Measurements from ENCODE around the gene MTRF1L.

The MTRF1L gene, protein sequence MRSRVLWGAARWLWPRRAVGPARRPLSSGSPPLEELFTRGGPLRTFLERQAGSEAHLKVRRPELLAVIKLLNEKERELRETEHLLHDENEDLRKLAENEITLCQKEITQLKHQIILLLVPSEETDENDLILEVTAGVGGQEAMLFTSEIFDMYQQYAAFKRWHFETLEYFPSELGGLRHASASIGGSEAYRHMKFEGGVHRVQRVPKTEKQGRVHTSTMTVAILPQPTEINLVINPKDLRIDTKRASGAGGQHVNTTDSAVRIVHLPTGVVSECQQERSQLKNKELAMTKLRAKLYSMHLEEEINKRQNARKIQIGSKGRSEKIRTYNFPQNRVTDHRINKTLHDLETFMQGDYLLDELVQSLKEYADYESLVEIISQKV

GRCh38 chr6:153002613-153003365 lies at the start of gene MTRF1L:
TSS of gene MTRF1L (minus strand) at chr6:153002709. CDS start at chr6:153002685, 24 bp downstream.
- DNase-seq (ENCODE audit: low spot score), result peak; percentile 87

GRCh38 chr6:153051801-153052200 lies 49.3 kb upstream of the MTRF1L start:
- no peak for DNase-seq (ENCODE audit: low spot score)

GRCh38 chr6:153048631-153049030 lies 46.1 kb upstream of the MTRF1L start:
- no peak for DNase-seq (ENCODE audit: low spot score)

DNA sequence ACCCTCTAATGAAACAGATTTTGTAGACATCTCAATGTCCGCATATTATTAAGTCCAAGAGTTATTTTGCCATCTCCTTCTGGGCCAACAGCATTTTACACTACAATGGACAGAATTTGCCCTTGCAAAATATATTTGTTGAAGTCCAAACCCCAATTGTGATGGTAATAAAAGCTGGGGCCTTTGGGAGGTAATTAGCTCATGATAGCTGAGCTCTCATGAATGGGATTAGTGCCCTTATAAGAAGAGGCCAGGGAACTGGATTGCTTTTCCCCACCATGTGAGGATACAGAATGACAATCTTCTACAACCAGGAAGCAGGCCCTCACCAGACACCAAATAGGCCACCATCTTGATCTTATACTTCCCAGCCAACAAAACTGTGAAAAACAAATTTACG lies 44.9 kb upstream of the MTRF1L start:
- DNase-seq (ENCODE audit: low spot score), result no peak

DNA sequence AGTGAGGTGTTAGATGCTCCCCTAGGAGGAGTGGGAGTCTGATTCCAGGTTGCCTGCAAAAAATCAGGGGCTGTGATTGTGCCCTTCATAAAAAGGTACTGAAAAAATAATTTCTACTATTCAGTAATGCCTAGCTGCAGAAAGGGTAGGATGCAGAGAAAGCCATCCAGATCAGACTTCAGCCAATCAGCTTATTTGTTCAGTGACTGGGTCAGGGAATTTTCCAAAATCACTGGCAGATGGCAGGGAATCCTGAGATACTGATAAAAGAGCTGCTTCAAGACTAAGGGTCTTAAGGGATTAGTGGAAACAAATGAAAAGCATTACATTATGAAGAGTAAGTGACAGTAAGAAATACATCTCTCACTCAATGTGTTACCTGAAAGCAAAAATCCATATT lies 42.8 kb upstream of the MTRF1L start:
- DNase-seq (ENCODE audit: low spot score), result no peak

DNA sequence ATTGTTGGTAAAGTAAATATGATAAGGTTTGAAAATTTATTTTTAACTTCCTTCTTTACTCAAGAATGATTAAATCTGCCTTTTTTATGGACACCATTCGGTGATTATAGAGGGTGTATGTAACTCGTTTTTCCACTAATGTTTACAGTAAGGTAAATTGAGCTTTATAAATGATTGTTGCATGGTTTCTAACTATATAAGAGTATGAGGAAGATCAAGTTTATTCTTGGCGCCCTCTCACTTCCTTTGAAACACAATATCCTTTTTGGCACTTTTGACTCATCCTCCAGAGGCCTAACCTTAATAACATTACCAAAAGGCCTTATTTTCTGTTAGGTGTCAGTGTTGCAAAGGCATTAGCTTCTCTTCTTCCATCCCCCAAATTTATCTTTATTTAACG lies 41.8 kb upstream of the MTRF1L start:
- no peak for DNase-seq (ENCODE audit: low spot score)

DNA sequence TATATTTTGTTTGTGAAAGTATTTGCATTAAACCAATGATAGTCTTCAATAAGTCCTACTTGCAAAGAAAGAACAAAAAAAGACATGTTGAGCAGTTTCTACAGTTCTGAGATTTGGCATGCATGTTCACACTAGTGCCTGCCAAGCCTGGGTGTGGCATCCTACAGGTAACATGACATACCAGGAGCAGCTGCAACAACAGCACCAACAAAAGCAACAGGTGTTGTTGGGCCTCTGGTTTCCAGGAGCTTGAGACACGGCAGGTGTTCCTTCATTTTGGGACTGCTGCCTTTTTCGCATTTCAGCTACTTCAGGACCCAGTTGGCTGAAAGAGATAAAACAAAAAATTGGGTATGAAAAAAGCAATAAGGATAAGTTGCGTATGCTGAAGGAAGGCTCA lies 41.2 kb upstream of the MTRF1L start:
- DNase-seq (ENCODE audit: low spot score), result no peak

- DNase-seq (ENCODE audit: low spot score), result no peak
Observed at GRCh38 chr6:153038378-153039057, 36.0 kb upstream of the MTRF1L start.

- DNase-seq (ENCODE audit: low spot score), result no peak
Observed at GRCh38 chr6:153034139-153034538, 31.6 kb upstream of the MTRF1L start.

- DNase-seq (ENCODE audit: low spot score), result no peak
Observed at GRCh38 chr6:153032255-153032882, 29.9 kb upstream of the MTRF1L start.

GRCh38 chr6:153031335-153031955 lies 28.9 kb upstream of the MTRF1L start:
- DNase-seq (ENCODE audit: low spot score), result no peak

DNA sequence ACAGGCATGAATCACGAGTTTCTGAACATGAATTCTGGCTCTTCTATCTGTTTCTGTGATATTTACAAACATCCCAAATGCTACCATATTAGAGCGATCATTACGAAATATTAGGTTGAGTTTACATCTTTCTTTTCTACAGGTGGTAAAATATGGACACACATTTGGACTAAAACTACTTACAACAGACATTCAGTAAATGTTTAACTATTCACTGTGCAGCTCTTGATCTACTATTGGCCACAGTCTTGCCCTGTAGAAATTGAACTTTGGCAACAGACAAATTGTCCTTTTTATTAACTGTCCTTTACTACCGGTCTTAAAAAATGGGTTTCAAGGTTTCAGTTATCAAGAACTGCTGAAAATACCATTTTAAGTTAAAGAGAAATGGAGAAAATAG lies 26.5 kb upstream of the MTRF1L start:
- no peak for DNase-seq (ENCODE audit: low spot score)

DNA sequence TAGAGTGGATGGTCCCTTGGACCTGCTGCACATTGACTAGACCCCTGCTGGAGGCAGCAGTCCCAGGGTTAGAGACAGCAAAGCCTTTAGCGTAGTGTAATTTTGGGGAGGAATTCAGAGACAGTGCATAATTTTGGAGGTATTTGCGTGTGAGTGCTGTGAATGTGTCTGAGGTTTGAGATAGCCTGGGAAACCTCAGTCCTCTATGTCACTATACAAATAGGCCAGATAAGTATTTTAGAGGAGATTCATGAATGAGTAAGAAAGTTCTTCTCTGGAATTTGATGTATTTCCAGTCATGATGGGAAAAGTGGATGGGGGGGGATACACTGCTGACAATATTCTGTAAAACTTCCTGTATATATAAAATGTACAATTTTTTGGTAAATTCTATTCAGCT lies 25.8 kb upstream of the MTRF1L start:
- DNase-seq (ENCODE audit: low spot score), result no peak

GRCh38 chr6:153027480-153027879 lies 25.0 kb upstream of the MTRF1L start:
- no peak for DNase-seq (ENCODE audit: low spot score)

DNA sequence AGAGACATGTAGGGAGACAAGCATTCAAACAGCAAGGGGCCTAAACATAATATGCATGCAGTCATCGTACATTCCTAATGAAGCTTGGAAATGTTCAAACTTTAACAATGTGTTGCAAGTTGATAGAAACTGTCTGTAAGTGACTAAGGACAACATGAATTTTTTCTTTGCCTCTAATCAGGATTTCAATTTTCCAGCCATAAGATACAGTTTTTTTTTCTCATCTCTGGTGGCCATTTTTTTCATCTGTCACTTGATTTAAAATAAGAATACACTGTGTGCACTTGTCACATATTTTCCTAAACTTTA lies 22.2 kb upstream of the MTRF1L start:
- DNase-seq (ENCODE audit: low spot score), result no peak

GRCh38 chr6:153023977-153024708 lies 21.6 kb upstream of the MTRF1L start:
- peak; percentile 71 for DNase-seq (ENCODE audit: low spot score)

DNA sequence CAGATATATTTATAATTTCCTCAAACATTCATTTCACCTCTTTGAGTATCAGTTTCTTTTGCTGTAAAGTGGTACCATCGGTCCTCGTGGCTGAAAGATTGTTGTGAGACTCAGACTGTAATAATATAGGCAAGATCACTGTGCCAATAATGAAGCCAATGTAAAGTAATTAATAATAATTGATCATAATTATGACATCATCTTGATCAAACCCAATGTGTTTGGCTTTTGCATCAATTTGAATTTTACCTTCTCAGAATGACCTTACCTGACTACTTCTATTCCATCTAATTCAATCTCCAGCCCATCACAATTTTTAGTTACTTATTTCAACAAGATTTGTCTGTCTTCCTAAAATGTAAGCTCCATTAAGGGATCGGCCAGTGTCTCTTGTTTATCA lies 15.8 kb upstream of the MTRF1L start:
- no peak for DNase-seq (ENCODE audit: low spot score)

GRCh38 chr6:153016846-153017245 lies 14.3 kb upstream of the MTRF1L start:
- DNase-seq (ENCODE audit: low spot score), result no peak

GRCh38 chr6:153015094-153015640 lies 12.7 kb upstream of the MTRF1L start:
- DNase-seq (ENCODE audit: low spot score), result no peak

DNA sequence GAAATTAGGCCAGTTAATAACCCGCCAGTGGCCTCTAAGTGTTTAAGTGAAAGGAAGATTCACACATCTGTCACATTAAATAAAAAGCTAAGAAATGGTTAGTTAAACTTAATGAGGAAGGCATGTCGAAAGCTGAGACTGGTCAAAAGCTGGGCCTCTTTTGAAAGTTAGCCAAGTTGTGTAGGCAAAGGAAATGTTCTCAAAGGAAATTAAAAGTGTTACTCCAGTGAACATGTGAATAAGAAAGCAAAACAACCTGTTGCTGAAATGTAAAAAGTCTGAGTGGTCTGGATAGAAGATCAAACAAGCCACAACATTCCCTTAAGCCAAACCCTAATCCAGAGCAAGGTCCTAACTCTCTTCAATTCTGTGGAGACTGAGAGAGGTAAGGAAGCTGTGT lies 10.9 kb upstream of the MTRF1L start:
- no peak for DNase-seq (ENCODE audit: low spot score)

DNA sequence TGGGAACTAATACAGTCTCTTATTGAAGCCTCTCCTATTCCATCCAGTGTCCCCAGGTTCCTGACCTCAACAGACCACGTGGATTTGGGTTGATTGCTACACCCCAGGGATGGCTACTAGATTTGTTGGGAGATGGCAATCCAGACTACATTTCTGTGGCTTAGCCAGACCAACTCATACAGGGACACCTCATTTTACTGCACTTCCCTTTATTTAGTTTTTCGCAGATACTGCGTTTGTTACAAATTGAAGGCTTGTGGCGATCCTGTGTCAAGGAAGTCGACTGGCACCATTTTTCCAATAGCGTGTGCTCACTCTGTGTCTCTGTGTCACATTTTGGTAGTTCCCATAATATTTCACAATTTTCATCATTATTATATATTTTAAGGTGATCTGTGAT lies 10.3 kb upstream of the MTRF1L start:
- no peak for DNase-seq (ENCODE audit: low spot score)

Data from CD4-positive, alpha-beta T cell treated with Interleukin-15 for 4 hours (primary cell).